ENCODE results near the gene CIZ1.
"Not testable (repeated sequence)": the region's sequence is repeated elsewhere in the genome, so short reads cannot be mapped to it uniquely, and the experiment has no call there.

DNA sequence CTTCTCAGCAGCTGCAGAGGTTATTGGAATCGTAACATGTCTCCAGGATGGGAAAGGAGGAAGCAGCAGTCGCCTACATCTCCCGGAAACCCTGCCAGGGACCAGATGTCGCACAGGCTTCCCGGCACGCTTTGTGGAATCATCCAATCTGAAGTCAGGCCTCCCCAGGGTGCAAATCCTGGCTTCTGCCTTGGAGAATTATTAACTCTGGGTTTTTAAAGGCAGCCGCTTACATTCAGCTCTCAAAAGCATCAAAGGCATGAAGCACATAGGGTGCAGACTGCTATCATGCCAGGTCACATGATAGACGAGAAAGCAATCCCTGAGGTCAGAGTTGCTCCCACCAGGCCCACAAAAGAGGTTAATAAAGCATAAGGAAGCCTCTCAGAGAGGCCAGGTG is 59.2 kb downstream of the CIZ1 start:
- TF ChIP-seq, protein P1, sequence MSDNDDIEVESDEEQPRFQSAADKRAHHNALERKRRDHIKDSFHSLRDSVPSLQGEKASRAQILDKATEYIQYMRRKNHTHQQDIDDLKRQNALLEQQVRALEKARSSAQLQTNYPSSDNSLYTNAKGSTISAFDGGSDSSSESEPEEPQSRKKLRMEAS (IDR thresholded peaks at IDR 0.05; ENCODE audit: low read depth), result not testable (repeated sequence)
- TF ChIP-seq, protein P2, sequence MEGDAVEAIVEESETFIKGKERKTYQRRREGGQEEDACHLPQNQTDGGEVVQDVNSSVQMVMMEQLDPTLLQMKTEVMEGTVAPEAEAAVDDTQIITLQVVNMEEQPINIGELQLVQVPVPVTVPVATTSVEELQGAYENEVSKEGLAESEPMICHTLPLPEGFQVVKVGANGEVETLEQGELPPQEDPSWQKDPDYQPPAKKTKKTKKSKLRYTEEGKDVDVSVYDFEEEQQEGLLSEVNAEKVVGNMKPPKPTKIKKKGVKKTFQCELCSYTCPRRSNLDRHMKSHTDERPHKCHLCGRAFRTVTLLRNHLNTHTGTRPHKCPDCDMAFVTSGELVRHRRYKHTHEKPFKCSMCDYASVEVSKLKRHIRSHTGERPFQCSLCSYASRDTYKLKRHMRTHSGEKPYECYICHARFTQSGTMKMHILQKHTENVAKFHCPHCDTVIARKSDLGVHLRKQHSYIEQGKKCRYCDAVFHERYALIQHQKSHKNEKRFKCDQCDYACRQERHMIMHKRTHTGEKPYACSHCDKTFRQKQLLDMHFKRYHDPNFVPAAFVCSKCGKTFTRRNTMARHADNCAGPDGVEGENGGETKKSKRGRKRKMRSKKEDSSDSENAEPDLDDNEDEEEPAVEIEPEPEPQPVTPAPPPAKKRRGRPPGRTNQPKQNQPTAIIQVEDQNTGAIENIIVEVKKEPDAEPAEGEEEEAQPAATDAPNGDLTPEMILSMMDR (IDR thresholded peaks at IDR 0.05), result not testable (repeated sequence)
- not testable (repeated sequence) for TF ChIP-seq SMC3 (IDR thresholded peaks at IDR 0.05; ENCODE audit: low read depth, low read length); EP300 (IDR thresholded peaks at IDR 0.05; ENCODE audit: borderline replicate concordance in 1 of 2, low read depth in 1 of 2, low read length in 1 of 2); POLR2AphosphoS5 (IDR thresholded peaks at IDR 0.05; ENCODE audit: low read depth, low read length); TAF1 (IDR thresholded peaks at IDR 0.05; ENCODE audit: borderline replicate concordance, low read depth, low read length); YY1 (IDR thresholded peaks at IDR 0.05; ENCODE audit: low read depth); RCOR1 (IDR thresholded peaks at IDR 0.05; ENCODE audit: low read length); NFIC (IDR thresholded peaks at IDR 0.05; ENCODE audit: borderline replicate concordance); USF2 (IDR thresholded peaks at IDR 0.05; ENCODE audit: borderline replicate concordance, low read depth, low read length); FOSL2 (IDR thresholded peaks at IDR 0.05; ENCODE audit: borderline replicate concordance, low read depth)
- TF ChIP-seq, protein P3, sequence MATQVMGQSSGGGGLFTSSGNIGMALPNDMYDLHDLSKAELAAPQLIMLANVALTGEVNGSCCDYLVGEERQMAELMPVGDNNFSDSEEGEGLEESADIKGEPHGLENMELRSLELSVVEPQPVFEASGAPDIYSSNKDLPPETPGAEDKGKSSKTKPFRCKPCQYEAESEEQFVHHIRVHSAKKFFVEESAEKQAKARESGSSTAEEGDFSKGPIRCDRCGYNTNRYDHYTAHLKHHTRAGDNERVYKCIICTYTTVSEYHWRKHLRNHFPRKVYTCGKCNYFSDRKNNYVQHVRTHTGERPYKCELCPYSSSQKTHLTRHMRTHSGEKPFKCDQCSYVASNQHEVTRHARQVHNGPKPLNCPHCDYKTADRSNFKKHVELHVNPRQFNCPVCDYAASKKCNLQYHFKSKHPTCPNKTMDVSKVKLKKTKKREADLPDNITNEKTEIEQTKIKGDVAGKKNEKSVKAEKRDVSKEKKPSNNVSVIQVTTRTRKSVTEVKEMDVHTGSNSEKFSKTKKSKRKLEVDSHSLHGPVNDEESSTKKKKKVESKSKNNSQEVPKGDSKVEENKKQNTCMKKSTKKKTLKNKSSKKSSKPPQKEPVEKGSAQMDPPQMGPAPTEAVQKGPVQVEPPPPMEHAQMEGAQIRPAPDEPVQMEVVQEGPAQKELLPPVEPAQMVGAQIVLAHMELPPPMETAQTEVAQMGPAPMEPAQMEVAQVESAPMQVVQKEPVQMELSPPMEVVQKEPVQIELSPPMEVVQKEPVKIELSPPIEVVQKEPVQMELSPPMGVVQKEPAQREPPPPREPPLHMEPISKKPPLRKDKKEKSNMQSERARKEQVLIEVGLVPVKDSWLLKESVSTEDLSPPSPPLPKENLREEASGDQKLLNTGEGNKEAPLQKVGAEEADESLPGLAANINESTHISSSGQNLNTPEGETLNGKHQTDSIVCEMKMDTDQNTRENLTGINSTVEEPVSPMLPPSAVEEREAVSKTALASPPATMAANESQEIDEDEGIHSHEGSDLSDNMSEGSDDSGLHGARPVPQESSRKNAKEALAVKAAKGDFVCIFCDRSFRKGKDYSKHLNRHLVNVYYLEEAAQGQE (IDR thresholded peaks at IDR 0.05; ENCODE audit: low read depth, low read length), result not testable (repeated sequence)

Data from SK-N-SH (cell line).